GM23248 (cell line): ENCODE results near the gene CAMK4. TPM values are rescaled to one million over a fixed set of nuclear protein-coding genes. Genes with fewer than 3 reads are reported as not detected.

ENCODE experiments used
- DNase-seq: peaks from one replicate; pipeline ENCODE4 v3.0.0-alpha.2; 2015
- H2AFZ ChIP-seq: fragments of 200-600 bp; sonication (generic); 2 replicates; pipeline ENCODE4 v1.6.1; 2016; ENCODE audit warnings: antibody characterized with exemption
- H3F3A ChIP-seq: fragments of 200-600 bp; sonication (generic); 2 replicates; pipeline ENCODE4 v1.6.1; 2016; ENCODE audit warnings: mild to moderate bottlenecking, antibody characterized with exemption, mixed run types; ENCODE audit not compliant: insufficient read depth
- H3K27ac ChIP-seq: fragments of 200-600 bp; sonication (generic); 2 replicates; pipeline ENCODE4 v1.5.1; 2016; ENCODE audit warnings: mild to moderate bottlenecking
- H3K27me3 ChIP-seq: fragments of 200-600 bp; sonication (generic); replicated peaks from 2 replicates; pipeline ENCODE4 v1.6.1; 2016; ENCODE audit warnings: mild to moderate bottlenecking; ENCODE audit not compliant: insufficient read depth
- H3K36me3 ChIP-seq: fragments of 200-600 bp; sonication (generic); 2 replicates; pipeline ENCODE4 v1.6.1; 2016; ENCODE audit warnings: low read depth, mild to moderate bottlenecking
- H3K4me1 ChIP-seq: fragments of 200-600 bp; sonication (generic); 2 replicates; pipeline ENCODE4 v1.6.1; 2016; ENCODE audit warnings: mild to moderate bottlenecking; ENCODE audit not compliant: insufficient read depth
- H3K4me2 ChIP-seq: fragments of 200-600 bp; sonication (generic); one replicate; pipeline ENCODE4 v1.6.1; 2016; ENCODE audit warnings: mild to moderate bottlenecking; ENCODE audit not compliant: unreplicated experiment
- H3K4me3 ChIP-seq: fragments of 200-600 bp; sonication (generic); 2 replicates; pipeline ENCODE4 v1.5.1; 2016; ENCODE audit warnings: mild to moderate bottlenecking
- H3K79me2 ChIP-seq: fragments of 200-600 bp; sonication (generic); 2 replicates; pipeline ENCODE4 v1.6.1; 2016; ENCODE audit warnings: mild to moderate bottlenecking; ENCODE audit not compliant: insufficient read depth
- H3K9ac ChIP-seq: fragments of 200-600 bp; sonication (generic); 2 replicates; pipeline ENCODE4 v1.6.1; 2016; ENCODE audit warnings: mild to moderate bottlenecking
- H3K9me2 ChIP-seq: fragments of 200-600 bp; sonication (generic); 2 replicates; pipeline ENCODE4 v1.6.1; 2016; ENCODE audit warnings: mixed run types, mild to moderate bottlenecking, moderate library complexity; ENCODE audit not compliant: insufficient read depth
- H3K9me3 ChIP-seq: fragments of 200-600 bp; sonication (generic); one replicate; pipeline ENCODE4 v1.6.1; 2017; ENCODE audit warnings: low read depth
- H4K20me1 ChIP-seq: fragments of 200-600 bp; sonication (generic); 2 replicates; pipeline ENCODE4 v1.6.0; 2016; ENCODE audit not compliant: insufficient read depth
- EZH2 ChIP-seq: fragments of 200-600 bp; sonication (generic); IDR thresholded peaks from 2 replicates; pipeline ENCODE4 v1.6.1; 2018; ENCODE audit warnings: antibody characterized with exemption, mild to moderate bottlenecking; ENCODE audit not compliant: insufficient read depth, poor library complexity, severe bottlenecking
- EZH2phosphoT487 ChIP-seq: fragments of 200-600 bp; sonication (generic); IDR thresholded peaks from 2 replicates; pipeline ENCODE4 v1.6.1; 2018; ENCODE audit warnings: antibody characterized with exemption, moderate library complexity, mild to moderate bottlenecking, low read depth; ENCODE audit not compliant: insufficient read depth
- WGBS, 2 experiments: methylation state at CpG; one replicate each; pipeline ENCODE4 v1.1.6; 2015 to 2017; ENCODE audit warnings: low lambda C conversion rate in 2 of 2, low coverage in 1 of 2; ENCODE audit errors: missing lambda C conversion rate in 2 of 2; 5-methylcytosine and 5-hydroxymethylcytosine counted together
- in situ Hi-C: fragments of 300-500 bp; cut with MboI; formaldehyde crosslinking; loops from 2 replicates; pipeline ENCODE4 v1.15.0; 2020
- polyA plus RNA-seq: library from polyadenylated mRNA; unstranded; fragments of >200 nt; fragmentation: Nextera tagmentation; extraction: Ambion mirVana; gene quantifications from 2 replicates; pipeline ENCODE4 v1.2.1, GENCODE V29; 2016
- total RNA-seq: library from RNA; depleted of rRNA; stranded (reverse); fragments of >200 nt; shearing (Covaris generic); gene quantifications from 2 replicates; pipeline ENCODE4 v1.2.3, GENCODE V29; 2014

The CAMK4 gene
- total and polyA plus RNA-seq, 2 experiments from 2014 or later: 3.2 to 3.6 TPM

DNA sequence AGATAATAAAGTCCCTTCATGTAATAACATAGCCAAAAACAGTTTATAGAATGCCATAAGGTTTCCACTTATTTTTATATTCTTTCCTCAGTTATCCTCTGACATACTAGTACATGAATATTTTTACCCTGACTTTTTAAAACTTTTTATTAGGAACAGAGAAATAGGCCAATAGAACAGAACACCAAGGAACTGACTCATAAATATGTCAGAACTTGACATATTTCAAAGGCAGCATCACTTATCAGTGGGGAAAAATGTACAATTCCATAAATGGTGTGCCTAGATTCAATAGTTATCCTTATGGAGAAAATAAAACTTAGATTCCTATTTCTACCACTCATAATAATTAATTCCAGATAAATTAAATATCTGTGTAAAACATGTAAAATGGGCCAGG lies 278.8 kb downstream of the CAMK4 start:
- Histone ChIP-seq H3K27me3 (no peaks in the 10 kb centered on the region), H3K9me2 (no peaks in the 10 kb centered on the region), H3K9me3 (no peaks in the 10 kb centered on the region), H3K4me1 (peaks cover 7% of the 10 kb centered on the region; the same call in 1 of the 2 replicates), H3K79me2 (peaks cover 50% of the 10 kb centered on the region), H3K36me3 (peaks cover 23% of the 10 kb centered on the region; the same call in 1 of the 2 replicates), H3K9ac (no peak overlapping the region), H3K4me2 (no peak overlapping the region), H2AFZ (no peak overlapping the region), H3K27ac (no peak overlapping the region), H3F3A (no peaks in the 10 kb centered on the region; the same call in 1 of the 2 replicates), H3K4me3 (no peak overlapping the region), H4K20me1 (no peaks in the 10 kb centered on the region)
- in situ Hi-C loops: no loop called here
- no peak for TF ChIP-seq EZH2phosphoT487
- TF ChIP-seq EZH2: no peak
- DNase-seq: peak; percentile 13

- Histone ChIP-seq H3K9me2 (no peaks in the 10 kb centered on the region), H3K9me3 (no peaks in the 10 kb centered on the region), H3K4me1 (peaks cover 12% of the 10 kb centered on the region; the same call in 1 of the 2 replicates), H3K36me3 (peaks cover 6% of the 10 kb centered on the region; the same call in 1 of the 2 replicates), H3K27me3 (no peaks in the 10 kb centered on the region), H3K4me2 (no peak overlapping the region), H3F3A (no peaks in the 10 kb centered on the region; the same call in 1 of the 2 replicates), H3K9ac (no peak overlapping the region), H3K79me2 (peaks cover 72% of the 10 kb centered on the region), H3K27ac (no peak overlapping the region), H4K20me1 (no peaks in the 10 kb centered on the region), H3K4me3 (no peak overlapping the region), H2AFZ (no peak overlapping the region)
- in situ Hi-C loops: no loop called here
- no peak for TF ChIP-seq EZH2
- no peak for TF ChIP-seq EZH2phosphoT487
- DNase-seq: no peak
- 95% methylated on average over 1 of the region's 1 CpG for WGBS, 2 experiments
These were observed 280.9 kb downstream of the CAMK4 start for GRCh38 chr5:111505096-111505495.

GRCh38 chr5:111507276-111507675 lies 283.1 kb downstream of the CAMK4 start:
- Histone ChIP-seq H3F3A (no peaks in the 10 kb centered on the region; the same call in 1 of the 2 replicates), H3K4me3 (no peak overlapping the region), H3K27ac (no peak overlapping the region), H3K4me2 (no peak overlapping the region), H3K9me3 (no peaks in the 10 kb centered on the region), H3K9me2 (no peaks in the 10 kb centered on the region), H3K79me2 (peaks cover 93% of the 10 kb centered on the region), H3K9ac (no peak overlapping the region), H3K27me3 (no peaks in the 10 kb centered on the region), H4K20me1 (no peaks in the 10 kb centered on the region), H3K4me1 (peaks cover 22% of the 10 kb centered on the region; the same call in 1 of the 2 replicates), H3K36me3 (no peaks in the 10 kb centered on the region), H2AFZ (no peak overlapping the region)
- TF ChIP-seq EZH2 (no peak), EZH2phosphoT487 (no peak)
- DNase-seq: no peak
- 97 to 100% methylated on average over 4 of the region's 4 CpGs for WGBS, 2 experiments
- in situ Hi-C loops: no loop called here

DNA sequence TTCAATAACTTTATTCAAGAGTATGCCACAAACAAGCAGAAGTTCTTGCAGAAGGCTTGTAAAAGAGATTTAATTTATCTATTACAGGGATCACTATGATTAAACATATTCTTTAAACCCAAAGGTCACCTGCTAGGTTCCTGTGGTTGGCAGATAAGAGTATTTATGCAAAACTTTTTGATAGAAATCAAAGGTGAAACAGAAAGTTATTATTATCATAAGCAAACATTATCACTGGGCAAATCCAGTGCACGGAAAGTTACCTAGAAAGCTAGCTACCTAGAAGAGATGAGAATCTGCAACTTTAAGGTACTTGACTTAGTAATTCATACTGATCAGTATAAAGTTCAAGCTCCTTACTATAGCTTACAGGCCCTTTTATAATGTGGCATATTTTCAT lies 284.9 kb downstream of the CAMK4 start:
- H4K20me1 ChIP-seq: no peaks in the 10 kb centered on the region
- no peak overlapping the region for H3K4me2 ChIP-seq
- H3K4me3 ChIP-seq: no peak overlapping the region
- no peak for DNase-seq
- WGBS, 2 experiments: 95 to 96% methylated on average over 1 of the region's 1 CpG
- H3K9me3 ChIP-seq: no peaks in the 10 kb centered on the region
- peaks cover 15% of the 10 kb centered on the region; the same call in 1 of the 2 replicates for H3K4me1 ChIP-seq
- H3K9me2 ChIP-seq: no peaks in the 10 kb centered on the region
- no peak overlapping the region for H2AFZ ChIP-seq
- peaks cover 15% of the 10 kb centered on the region; the same call in 1 of the 2 replicates for H3F3A ChIP-seq
- TF ChIP-seq EZH2 (no peak), EZH2phosphoT487 (no peak)
- no peak overlapping the region for H3K9ac ChIP-seq
- H3K27me3 ChIP-seq: no peaks in the 10 kb centered on the region
- in situ Hi-C loops: no loop called here
- H3K36me3 ChIP-seq: no peaks in the 10 kb centered on the region
- H3K79me2 ChIP-seq: peaks cover 80% of the 10 kb centered on the region
- no peak overlapping the region for H3K27ac ChIP-seq
